NCI-H345 treated with DMSO at 0.1 percent for 48 hours (cell line): ENCODE measurements around the gene CENPB.

ENCODE experiments used
- DNase-seq: peaks from one replicate; lab custom pipeline; 2025; ENCODE audit not compliant: unreplicated experiment; lab: John Stamatoyannopoulos, UW

Gene CENPB

GRCh38 chr20:3812259-3812681 is 25.7 kb upstream of the CENPB start:
- no peak for DNase-seq

- peak; percentile 93 for DNase-seq
These were observed 25.1 kb upstream of the CENPB start for GRCh38 chr20:3811467-3812258.

- DNase-seq = no peak
These were observed 22.0 kb upstream of the CENPB start for GRCh38 chr20:3808544-3808943.

GRCh38 chr20:3804781-3805180 is 18.2 kb upstream of the CENPB start:
- DNase-seq = no peak

- no peak for DNase-seq
These were observed 17.8 kb upstream of the CENPB start for GRCh38 chr20:3804254-3804751.

GRCh38 chr20:3803854-3804253 is 17.3 kb upstream of the CENPB start:
- DNase-seq = no peak

GRCh38 chr20:3803289-3803688 is 16.7 kb upstream of the CENPB start:
- DNase-seq = no peak

GRCh38 chr20:3802524-3803239 is 16.1 kb upstream of the CENPB start:
- DNase-seq = no peak

- no peak for DNase-seq
These were observed 15.3 kb upstream of the CENPB start for GRCh38 chr20:3801846-3802245.

GRCh38 chr20:3801299-3801698 is 14.8 kb upstream of the CENPB start:
- DNase-seq = no peak

- no peak for DNase-seq
These were observed 14.3 kb upstream of the CENPB start for GRCh38 chr20:3800878-3801260.

GRCh38 chr20:3800256-3800877 is 13.8 kb upstream of the CENPB start:
- DNase-seq = no peak

- DNase-seq = no peak
These were observed 12.3 kb upstream of the CENPB start for GRCh38 chr20:3798908-3799248.

GRCh38 chr20:3798373-3798768 is 11.8 kb upstream of the CENPB start:
- DNase-seq = no peak

- DNase-seq = no peak
These were observed 11.2 kb upstream of the CENPB start for GRCh38 chr20:3797592-3798372.

- DNase-seq = no peak
These were observed 10.6 kb upstream of the CENPB start for GRCh38 chr20:3797226-3797545.

- no peak for DNase-seq
These were observed 10.1 kb upstream of the CENPB start for GRCh38 chr20:3796477-3797225.

GRCh38 chr20:3795511-3796468 is 9.2 kb upstream of the CENPB start, which contains the start of gene CDC25B:
Gene CDC25B (plus strand): TSS chr20:3796310. CDS start chr20:3796532, 222 bp downstream.
- DNase-seq = peak; percentile 92

- DNase-seq = no peak
These were observed 8.3 kb upstream of the CENPB start for GRCh38 chr20:3794701-3795420.
